HUES48 (cell line): ENCODE data around the gene MNDA.

Experiments used
- H3K27ac ChIP-seq: one replicate; pipeline ENCODE4 v1.7.0; 2013; ENCODE audit warnings: low read depth, low read length, inconsistent platforms
- H3K27me3 ChIP-seq: 2 replicates; pipeline ENCODE4 v1.6.1; 2013; ENCODE audit warnings: mild to moderate bottlenecking, low read length; ENCODE audit not compliant: control insufficient read depth, insufficient read depth
- H3K36me3 ChIP-seq: 2 replicates; pipeline ENCODE4 v1.6.1; 2013; ENCODE audit warnings: low read length; ENCODE audit not compliant: control insufficient read depth, insufficient read depth
- H3K4me1 ChIP-seq: 2 replicates; pipeline ENCODE4 v1.6.1; 2013; ENCODE audit warnings: mild to moderate bottlenecking, low read length; ENCODE audit not compliant: control insufficient read depth, insufficient read depth
- H3K4me3 ChIP-seq: 2 replicates; pipeline ENCODE4 v1.5.1; 2013; ENCODE audit warnings: mild to moderate bottlenecking, low read depth, low read length
- H3K9ac ChIP-seq: 2 replicates; pipeline ENCODE4 v1.6.1; 2013; ENCODE audit warnings: mild to moderate bottlenecking, low read depth, low read length, moderate library complexity
- H3K9me3 ChIP-seq: 2 replicates; pipeline ENCODE4 v1.6.1; 2013; ENCODE audit warnings: low read length; ENCODE audit not compliant: control insufficient read depth, insufficient read depth

Gene MNDA

DNA sequence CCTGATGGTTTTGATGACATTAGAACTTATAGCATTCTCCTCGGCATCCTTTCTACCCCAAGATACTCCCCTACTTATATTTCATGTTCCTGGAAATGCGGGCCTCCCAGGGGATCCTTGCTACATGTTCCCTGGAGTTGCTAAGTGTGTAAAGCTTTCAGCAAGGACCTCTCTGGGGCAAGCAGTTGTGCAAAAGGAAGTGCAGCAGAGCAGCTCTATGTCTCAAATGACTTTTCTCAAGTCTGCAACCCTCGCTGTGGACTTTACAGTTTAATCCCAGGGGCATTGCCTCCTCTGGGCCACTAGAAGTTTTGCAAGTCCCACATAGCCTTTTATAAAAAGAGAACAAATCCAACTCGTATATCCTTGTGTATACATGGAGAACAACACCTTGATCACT, 20.8 kb upstream of the MNDA start:
- H3K9ac ChIP-seq = no peak overlapping the region
- no peak overlapping the region for H3K27ac ChIP-seq
- H3K4me3 ChIP-seq = no peak overlapping the region
- no peaks in the 10 kb centered on the region for H3K27me3 ChIP-seq
- H3K9me3 ChIP-seq = no peaks in the 10 kb centered on the region
- H3K36me3 ChIP-seq = no peaks in the 10 kb centered on the region
- H3K4me1 ChIP-seq = no peaks in the 10 kb centered on the region

DNA sequence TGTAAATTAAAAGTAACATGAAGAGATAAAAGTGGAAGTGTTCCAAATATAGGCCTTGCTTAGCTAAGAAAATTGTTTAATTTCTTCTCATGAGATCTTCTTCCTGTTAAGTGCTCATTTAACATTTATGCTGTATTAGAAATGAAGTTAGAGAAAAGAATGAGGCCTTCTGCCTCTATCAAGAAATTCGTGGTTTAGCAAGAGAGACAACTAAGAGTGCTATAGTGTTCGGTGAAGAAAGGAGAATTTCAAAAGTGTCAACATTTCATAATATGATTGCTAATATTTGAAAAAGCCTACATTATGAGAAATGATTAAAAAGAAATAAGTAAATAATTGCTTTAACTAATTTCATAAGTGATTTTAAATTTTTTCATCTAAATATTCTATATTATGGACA, 18.8 kb upstream of the MNDA start:
- no peaks in the 10 kb centered on the region for H3K9me3 ChIP-seq
- no peaks in the 10 kb centered on the region for H3K4me1 ChIP-seq
- no peak overlapping the region for H3K27ac ChIP-seq
- H3K9ac ChIP-seq = no peak overlapping the region
- no peaks in the 10 kb centered on the region for H3K27me3 ChIP-seq
- no peak overlapping the region for H3K4me3 ChIP-seq
- no peaks in the 10 kb centered on the region for H3K36me3 ChIP-seq

DNA sequence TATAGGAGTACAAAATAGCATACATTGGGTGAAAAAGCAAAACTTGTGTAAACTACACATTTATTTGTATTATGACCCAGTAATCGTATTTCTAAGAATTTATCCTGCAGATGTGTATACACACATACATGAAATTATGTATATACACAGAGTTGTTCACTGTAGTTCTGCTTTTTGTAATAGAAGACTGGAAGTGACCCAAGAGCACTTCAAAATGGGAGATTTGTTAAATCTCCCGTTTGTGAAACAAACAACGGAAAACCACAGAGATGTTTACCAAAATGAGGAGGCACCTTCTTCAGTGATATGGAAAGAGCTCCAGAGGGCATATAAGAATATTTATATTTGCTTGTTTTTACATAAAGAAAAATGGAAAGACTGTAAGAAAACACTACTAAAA, 18.0 kb upstream of the MNDA start:
- Histone ChIP-seq H3K9me3 (no peaks in the 10 kb centered on the region), H3K4me1 (no peaks in the 10 kb centered on the region), H3K4me3 (no peak overlapping the region), H3K27ac (no peak overlapping the region), H3K36me3 (no peaks in the 10 kb centered on the region), H3K27me3 (no peaks in the 10 kb centered on the region), H3K9ac (no peak overlapping the region)

DNA sequence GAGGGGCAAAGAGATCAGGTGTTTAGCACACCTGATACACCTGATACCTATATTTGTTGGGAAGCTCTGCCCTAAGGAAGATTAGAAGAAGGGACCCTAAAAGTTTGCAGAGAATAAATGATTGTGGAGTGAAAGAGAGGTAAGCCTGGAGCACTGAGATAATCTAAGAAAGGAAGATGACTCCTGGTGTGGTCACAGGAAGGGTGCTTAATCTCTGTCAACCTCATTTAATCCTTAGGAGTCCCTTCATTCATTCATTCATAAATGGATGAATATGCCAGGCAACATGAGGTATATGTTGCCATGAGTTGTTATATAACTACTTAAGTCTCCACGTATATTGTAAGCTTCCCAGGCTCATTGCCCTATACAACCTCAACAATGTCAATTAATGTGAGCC, 16.2 kb upstream of the MNDA start:
- H3K9ac ChIP-seq = no peak overlapping the region
- no peaks in the 10 kb centered on the region for H3K27me3 ChIP-seq
- H3K27ac ChIP-seq = no peak overlapping the region
- no peak overlapping the region for H3K4me3 ChIP-seq
- H3K4me1 ChIP-seq = no peaks in the 10 kb centered on the region
- H3K9me3 ChIP-seq = no peaks in the 10 kb centered on the region
- H3K36me3 ChIP-seq = no peaks in the 10 kb centered on the region

DNA sequence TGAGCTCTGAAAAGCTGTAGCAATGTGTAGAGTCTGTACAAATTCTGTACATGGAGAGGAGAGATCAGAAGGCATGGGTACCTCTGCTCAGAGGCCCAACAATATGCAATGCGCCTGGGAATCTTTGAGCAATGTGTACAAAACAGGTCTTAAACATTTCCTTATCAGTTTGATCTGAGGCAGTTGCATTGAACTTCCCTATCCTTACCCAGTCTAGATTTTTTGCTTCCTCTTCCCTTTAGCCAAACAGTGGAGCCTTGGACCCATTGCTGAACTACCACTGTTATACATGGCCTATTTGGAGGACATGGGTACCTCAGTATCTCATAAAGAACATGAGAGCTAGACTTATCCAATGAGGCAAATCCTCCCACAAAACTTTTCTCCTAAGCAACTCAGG, 12.6 kb upstream of the MNDA start:
- Histone ChIP-seq H3K36me3 (no peaks in the 10 kb centered on the region), H3K9ac (no peak overlapping the region), H3K27ac (no peak overlapping the region), H3K4me1 (no peaks in the 10 kb centered on the region), H3K27me3 (no peaks in the 10 kb centered on the region), H3K4me3 (no peak overlapping the region), H3K9me3 (no peaks in the 10 kb centered on the region)

DNA sequence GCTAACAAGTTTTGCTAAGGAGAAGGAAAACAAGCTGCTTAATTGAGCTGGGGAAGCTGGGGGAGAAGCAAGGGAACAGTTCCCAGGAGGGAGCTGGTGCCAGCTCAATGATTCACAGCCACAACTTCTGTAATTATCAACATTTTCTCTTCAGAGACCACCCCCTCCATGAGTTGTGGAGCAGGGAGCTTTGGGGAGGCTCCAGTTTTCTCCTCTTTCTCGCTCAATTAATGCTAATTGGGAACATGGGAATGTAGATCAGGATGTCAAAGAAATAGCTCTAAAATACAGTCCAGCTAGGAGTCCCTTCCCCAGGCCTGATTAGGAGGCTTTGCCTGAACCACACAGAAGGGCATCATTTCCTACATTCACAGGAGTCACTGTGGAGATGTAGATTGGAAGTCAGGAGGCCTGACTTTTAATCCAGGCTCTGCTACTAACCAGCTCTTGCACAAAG, 12.1 kb upstream of the MNDA start:
- Histone ChIP-seq H3K36me3 (no peaks in the 10 kb centered on the region), H3K4me3 (no peak overlapping the region), H3K4me1 (no peaks in the 10 kb centered on the region), H3K9me3 (0 out of 2 replicates have a peak, but pooled peaks cover 2% of the 10 kb centered on the region), H3K27me3 (no peaks in the 10 kb centered on the region), H3K27ac (no peak overlapping the region), H3K9ac (no peak overlapping the region)

DNA sequence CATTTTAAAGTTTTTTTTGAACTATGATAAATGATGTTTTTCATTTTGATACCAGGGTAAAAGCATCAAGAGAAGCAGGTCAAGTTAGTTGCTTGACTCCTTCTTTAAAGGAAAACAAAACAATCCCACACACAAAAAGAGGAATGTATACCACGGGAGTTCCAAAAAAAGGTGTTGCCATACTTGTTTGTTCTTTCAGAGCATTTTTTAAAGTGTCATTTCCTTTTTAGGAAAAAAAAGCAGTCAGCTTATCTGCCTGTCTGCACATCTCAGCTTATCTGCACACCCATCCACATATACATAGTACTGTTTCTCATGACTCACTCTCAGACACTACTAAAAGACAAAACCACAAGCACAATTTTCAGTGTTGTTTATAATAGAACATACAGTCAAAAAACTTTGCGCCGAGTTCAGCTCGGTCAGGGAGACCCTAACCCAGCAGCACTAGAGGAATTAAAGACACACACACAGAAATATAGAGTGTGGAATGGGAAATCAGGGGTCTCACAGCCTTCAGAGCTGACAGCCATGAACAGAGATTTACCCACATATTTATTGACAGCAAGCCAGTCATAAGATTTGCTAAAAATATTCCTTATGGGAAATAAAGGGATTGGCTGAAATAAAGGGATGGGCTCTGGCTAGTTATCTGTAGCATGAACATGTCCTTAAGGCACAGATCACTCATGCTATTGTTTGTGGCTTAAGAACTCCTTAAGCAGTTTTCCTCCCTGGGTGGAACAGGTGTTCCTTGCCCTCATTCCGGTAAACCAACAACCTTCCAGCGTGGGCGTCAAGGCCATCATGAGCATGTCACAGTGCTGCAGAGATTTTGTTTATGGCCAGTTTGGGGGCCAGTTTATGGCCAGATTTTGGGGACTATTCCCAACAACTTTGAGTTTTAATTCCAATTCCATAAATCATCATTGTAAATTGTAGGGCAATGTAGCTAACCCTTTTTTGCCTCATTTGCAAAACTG, 11.4 kb upstream of the MNDA start:
- Histone ChIP-seq H3K9me3 (0 out of 2 replicates have a peak, but pooled peaks cover 2% of the 10 kb centered on the region), H3K4me1 (no peaks in the 10 kb centered on the region), H3K4me3 (no peak overlapping the region), H3K36me3 (no peaks in the 10 kb centered on the region), H3K9ac (no peak overlapping the region), H3K27ac (no peak overlapping the region), H3K27me3 (no peaks in the 10 kb centered on the region)

DNA sequence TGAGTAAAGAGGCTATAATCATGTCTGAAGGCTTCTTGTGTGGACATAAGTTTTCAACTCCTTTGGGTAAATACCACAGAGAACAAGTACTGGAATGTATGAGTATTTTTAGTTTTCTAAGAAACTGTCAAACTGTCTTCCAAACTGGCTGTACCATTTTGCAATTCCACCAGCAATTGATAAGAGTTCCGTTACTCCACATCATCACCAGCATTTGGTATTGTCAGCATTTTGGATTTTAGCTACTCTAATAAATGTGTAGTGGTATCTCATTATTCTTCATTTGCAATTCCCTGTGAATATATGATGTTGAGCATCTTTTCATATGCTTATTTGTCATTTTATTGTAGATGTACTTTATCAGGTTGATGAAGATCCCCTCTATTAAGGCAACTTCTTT, 9.4 kb upstream of the MNDA start:
- H3K4me1 ChIP-seq = no peaks in the 10 kb centered on the region
- H3K4me3 ChIP-seq = no peak overlapping the region
- H3K36me3 ChIP-seq = no peaks in the 10 kb centered on the region
- no peaks in the 10 kb centered on the region for H3K27me3 ChIP-seq
- no peak overlapping the region for H3K9ac ChIP-seq
- H3K9me3 ChIP-seq = 0 out of 2 replicates have a peak, but pooled peaks cover 2% of the 10 kb centered on the region
- no peak overlapping the region for H3K27ac ChIP-seq

DNA sequence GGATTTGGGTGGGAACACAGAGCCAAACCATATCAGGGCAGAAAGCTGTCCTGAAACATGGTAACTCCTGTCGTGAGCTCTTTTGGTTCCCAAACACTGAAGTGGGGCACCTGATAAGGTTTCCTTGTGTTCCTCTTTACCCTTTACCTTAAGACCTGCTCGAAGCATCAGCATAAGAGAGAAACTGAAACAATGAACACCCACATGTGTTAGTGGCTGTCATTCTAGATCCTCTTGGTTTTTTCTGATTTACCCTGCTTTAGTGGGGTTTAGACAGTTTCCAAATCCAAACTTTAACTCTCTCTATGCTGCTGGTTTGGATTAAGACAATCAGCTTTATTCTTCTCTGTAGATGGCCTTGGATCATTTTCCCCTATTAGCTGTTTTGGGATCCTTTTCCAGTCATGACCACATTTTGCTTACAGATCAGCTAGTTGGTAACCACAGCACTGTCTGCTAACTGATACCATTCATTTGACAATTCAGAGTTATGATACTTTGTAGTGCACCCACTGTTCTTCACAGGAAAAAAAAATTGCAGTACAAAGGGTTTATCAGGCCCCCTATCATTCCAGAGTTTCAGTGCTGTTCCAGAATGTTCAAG, 975 bp upstream of the MNDA start:
- Histone ChIP-seq H3K36me3 (no peaks in the 10 kb centered on the region), H3K9ac (no peak overlapping the region), H3K27ac (no peak overlapping the region), H3K9me3 (peaks cover 7% of the 10 kb centered on the region), H3K27me3 (no peaks in the 10 kb centered on the region), H3K4me3 (no peak overlapping the region), H3K4me1 (no peaks in the 10 kb centered on the region)

DNA sequence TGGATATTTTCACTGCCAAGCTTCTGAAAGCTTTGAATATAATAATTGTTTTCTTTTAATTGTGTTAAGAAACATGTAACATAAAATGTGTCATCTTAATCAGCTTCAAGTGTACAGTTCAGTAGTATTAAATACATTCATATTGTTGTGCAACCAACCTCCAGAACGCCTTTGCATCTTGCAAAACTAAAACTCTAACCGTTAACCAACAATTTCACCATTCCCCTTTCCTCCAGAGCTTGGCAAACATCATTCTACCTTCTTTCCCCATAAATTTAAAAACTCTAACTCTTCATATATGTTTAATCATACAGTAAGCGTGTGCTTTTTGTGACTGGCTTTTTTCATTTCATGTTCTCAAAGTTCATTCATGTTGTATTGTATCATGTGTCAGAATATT, 2.1 kb downstream of the MNDA start:
- no peaks in the 10 kb centered on the region for H3K27me3 ChIP-seq
- H3K27ac ChIP-seq = no peak overlapping the region
- H3K36me3 ChIP-seq = no peaks in the 10 kb centered on the region
- no peak overlapping the region for H3K9ac ChIP-seq
- H3K4me3 ChIP-seq = no peak overlapping the region
- no peaks in the 10 kb centered on the region for H3K4me1 ChIP-seq
- H3K9me3 ChIP-seq = peaks cover 7% of the 10 kb centered on the region

DNA sequence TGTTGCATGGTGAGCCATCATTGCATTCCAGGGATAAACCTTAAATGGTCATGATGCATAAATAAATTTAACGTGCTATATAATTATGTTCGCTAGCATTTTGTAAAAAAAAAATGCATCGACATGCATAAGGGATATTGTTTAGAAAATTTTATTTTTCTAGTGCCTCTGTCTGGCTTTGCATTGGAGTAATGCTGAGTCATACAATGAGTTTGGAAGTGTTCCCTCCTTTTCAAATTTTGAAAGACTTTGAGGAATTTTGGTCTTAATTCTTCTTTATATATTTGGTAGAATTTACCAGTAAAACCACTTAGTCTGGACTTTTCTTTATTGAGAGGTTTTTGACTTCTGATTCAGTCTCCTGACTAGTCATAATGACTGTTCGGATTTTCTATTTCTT, 4.9 kb downstream of the MNDA start:
- Histone ChIP-seq H3K9ac (no peak overlapping the region), H3K9me3 (no peaks in the 10 kb centered on the region), H3K27ac (no peak overlapping the region), H3K36me3 (no peaks in the 10 kb centered on the region), H3K4me1 (no peaks in the 10 kb centered on the region), H3K4me3 (no peak overlapping the region), H3K27me3 (no peaks in the 10 kb centered on the region)
